Activated gamma-delta T cell treated with Interleukin-2 at 50 U/mL for 16 hours (primary cell): Measurements from ENCODE around the gene CALM1.

ENCODE experiments used
- DNase-seq: peaks from one replicate; pipeline ENCODE4 v3.0.0-alpha.2; 2020

CALM1 gene

DNA sequence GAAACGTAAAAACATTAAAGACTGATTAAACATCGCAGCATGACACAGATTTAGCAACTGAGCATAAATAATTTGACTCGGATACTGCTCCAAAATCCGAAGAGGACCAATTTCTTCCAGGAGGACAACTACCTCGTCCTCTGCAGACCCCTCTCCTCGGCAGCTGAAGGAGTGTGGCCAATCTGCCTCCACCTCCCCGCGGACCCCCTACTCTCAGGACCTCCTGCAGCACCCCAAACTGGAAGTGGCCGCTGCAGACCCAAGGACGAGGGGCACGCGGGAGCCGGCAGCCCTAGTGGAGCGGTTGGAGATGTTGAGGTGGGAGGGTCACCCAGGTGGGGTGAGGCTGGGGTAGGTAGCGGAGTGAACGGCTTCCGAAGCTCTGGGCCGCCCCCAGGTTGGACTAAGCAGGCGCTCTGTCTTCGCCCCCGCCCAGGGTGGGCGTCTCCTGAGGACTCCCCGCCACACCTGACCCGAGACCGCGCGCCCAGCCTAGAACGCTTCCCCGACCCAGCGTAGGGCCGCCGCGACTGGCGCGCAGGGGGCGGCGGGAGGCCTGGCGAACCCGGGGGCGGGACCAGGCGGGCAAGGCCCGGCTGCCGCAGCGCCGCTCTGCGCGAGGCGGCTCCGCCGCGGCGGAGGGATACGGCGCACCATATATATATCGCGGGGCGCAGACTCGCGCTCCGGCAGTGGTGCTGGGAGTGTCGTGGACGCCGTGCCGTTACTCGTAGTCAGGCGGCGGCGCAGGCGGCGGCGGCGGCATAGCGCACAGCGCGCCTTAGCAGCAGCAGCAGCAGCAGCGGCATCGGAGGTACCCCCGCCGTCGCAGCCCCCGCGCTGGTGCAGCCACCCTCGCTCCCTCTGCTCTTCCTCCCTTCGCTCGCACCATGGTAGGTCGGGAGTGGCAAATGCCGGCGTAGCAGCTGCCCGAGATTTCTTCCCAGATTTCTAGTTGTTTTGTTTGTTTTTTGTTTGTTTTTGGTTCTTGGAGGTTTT, at the start of gene CALM1:
Gene CALM1, plus strand, starts transcription at position 689 of the 999 bp plus-strand sequence. Its CDS starts 202 bp downstream, at position 891.
- peak; percentile 96 for DNase-seq

DNA sequence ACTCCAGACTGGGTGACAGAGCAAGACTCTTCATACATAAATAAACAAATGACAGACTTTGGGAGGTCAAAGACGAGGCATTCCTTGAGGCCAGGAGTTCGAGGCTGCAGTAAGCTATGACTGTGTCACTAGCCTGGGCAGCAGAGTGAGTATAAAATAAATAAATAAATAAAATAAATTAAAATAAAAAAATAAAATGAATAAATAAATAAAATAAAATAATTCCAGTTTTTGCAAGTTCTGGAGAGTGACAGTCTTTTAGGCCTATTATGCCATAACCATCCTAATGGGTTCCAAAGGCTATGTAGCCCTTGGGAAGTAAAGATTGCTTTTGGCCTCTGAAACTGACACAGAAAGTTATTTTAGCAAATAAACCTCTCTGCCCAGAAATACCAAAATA, 48.6 kb upstream of the CALM1 start:
- no peak for DNase-seq

DNA sequence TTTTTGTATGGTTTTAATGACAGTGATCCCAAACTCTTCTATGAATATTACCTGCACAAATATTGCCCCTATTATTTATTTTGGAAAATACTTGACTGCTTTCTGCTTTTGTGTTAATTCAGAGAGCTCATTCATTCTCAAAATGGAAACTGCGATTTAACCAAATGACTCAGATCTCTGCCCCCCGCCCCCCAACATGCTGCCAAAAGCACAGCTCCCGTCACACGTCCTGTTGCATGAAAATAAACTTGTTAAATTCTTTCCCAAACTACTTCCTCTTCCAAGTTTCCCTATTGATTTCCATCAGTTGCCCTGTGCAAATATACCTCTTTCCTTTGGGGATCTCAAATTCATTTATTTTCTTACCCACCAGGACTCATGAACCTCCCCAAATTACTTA, 47.1 kb upstream of the CALM1 start:
- DNase-seq, result no peak

DNA sequence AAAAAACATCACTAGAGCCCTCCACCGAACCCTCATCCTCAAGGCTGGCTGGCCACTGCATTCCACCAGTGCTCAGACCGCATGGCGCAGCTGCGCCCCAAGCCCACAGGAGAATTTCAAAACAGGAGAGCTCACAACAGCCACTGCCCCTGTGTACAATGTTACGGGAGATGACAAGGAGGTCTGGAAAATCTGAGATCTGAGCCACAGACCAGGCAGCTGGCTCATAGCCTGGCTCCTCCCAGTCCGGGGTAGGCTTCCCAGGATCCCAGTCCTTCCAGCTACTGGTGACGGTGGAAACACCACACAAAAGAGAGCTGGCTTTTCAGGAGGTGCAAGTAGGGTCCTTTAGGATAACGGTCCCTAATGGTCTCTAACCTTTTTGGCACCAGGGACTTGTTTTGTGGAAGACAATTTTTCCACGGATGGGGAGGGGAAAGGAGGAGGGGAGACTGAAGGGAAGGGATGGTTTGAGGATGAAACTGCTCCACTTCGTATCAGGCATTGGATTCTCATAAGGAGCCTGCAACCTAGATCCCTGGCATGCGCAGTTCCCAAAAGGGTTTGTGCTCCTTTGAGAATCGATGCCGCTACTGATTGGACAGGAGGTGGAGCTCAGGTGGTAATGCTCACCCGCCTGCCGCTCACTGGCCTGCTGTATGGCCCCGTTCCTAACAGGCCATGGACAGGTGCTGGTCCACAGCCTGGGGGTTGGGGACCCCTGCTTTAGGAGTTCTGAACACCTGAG, 42.1 kb upstream of the CALM1 start:
- DNase-seq, result no peak

DNA sequence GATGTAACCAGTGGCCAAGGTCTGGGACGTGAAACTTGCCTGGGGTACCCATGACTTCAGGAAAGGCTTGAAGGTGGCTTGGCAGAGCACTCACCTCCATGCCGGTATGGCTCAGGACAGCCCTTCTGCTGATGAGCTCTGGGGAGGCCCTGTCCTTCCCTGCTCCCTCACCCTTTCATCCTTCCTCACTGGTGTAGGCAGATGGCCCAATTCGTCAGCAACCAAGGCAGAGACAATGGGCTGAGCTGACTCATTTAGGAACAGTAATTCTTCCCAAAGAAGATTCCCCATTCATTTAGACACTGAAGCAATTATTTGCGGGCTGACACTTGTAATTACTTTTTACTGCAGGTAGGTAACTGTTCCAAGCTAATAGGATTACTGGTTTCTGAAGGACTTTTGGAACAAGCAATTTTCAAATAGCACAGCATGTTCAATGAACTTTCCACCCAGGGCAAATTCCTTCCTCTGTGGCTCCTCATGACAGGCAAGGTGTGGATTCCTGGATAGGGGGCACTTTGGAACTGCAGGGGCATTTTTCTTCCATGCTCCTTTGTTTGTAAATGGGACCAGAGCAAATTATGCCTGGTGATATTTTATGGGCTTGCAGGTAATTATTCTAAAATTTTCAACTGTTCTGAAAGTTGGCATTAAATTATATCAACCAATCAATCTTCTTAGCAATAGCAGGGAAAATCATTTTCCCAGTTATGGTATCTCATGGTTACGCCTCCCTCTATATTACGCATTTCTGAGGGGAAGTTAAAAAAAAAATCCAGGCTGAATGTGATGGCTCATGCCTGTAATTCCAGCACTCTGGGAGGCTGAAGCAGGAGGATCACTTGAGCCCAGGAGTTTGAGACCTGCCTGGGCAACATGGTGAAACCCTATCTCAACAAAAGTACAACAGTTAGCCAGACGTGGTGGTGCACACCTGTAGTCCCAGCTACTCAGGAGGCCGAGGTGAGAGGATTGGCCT, 41.0 kb upstream of the CALM1 start:
- no peak for DNase-seq

DNA sequence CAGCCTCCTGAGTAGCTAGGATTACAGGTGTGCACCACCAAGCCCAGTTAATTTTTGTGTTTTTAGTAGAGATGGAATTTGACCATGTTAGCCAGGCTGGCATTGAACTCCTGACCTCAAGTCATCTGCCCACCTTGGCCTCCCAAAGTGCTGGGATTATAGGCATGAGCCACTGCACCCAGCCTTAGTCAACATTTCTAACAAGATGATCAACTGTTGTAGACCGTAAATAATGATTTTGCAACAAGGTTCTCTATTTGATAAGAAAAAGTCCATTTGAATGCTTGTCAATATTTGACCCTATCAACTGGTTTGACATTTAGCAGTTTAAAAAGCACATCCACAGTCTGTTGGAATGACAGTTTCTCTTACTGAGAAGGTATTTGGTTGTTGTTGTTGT, 39.9 kb upstream of the CALM1 start:
- no peak for DNase-seq

DNA sequence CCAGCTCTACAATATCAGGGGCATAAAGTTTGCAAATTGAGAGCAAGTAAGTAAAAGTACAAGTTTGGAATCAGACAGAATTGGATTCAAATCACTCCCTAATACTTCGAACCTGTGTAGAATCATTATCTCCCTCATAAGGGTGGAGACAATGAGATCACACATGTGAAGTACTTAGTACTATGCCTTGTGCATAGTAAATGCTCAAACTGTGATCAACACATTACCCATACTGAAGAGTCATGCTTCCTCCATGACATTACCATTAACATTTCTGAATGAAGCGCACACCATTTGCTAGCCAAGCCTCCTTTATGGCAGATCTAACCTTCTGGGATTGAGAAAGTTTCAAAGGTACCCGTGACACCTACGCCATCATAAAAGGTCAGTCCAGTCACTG, 38.5 kb upstream of the CALM1 start:
- no peak for DNase-seq

DNA sequence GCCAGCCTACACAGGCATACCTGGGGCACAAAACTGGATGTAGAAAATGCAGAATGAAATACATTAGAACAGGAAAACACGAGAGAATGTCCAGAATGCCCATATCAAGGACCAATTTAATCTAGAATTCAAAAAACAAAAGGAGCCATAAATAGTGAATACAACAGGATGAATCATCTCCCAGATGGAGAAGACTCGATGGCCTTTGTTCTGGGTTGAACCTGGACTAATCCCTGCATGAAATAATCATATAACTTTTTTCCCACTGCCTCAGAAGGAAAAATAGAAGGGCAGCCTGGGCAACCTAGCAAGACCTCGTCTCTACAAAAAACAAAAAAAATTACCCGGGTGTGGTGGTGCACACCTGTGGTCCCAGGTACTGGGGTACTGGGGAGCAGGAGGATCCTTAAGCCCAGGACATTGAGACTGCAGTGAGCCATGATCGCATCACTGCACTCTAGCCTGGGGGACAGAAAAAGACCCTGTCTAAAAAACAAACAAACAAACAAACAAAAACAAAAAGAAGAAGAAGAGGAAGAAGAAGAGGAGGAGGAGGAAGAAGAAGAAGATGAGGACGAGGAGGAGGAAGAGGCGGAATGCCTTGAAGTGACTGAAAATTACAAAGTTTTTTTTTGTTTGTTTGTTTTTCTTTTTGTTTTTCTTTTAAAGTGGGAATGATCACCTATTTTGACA, 34.8 kb upstream of the CALM1 start:
- DNase-seq, result no peak

DNA sequence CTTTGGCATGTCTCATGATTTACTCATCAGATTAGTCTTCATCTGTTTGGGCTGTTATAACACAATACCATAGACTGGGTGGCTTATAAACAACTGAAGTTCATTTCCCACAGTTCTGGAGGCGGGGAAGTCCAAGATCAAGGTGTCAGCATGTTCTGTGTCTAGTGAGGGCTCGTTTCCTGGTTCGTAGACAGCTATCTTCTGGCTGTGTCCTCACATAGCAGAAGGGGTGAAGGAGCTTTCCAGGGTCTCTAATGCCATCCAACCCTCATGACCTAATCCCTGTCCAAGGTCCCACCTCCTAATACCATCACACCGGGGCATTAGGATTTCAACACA, 34.3 kb upstream of the CALM1 start:
- DNase-seq, result no peak

DNA sequence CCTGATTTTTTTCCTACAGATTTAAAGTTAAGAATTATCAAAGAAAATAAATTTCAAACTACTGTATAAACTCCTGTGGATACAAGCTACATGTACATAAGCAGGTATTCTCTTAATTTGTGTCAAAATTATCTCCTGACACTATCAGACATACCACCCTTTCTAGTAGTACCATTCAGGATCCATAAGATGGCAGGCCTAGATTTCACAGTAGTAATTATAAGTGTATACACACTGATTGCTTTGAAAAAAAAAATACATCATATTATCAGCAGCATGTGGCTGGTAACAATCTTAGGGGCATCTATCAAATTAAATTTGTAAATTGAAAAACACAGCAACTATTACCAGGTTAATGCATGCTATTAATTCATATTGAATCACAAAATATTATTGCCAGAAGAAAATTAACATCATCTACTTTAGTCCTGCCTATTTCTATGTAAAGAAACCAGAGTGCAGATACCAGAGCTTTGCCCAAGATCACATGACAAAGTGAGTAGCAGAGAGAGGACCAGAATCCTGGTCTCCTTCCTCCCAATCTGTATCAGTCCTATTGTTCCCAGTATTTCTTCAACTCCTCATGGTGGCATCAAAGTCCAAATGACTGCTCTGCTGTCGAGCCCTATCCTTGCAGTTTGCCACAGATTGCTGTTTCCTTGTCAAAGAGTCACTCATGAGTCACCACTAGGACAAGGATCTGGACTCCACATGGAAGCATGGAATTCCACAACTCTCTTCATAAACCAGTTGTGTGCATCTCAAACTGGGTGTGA, 27.7 kb upstream of the CALM1 start:
- DNase-seq, result no peak

DNA sequence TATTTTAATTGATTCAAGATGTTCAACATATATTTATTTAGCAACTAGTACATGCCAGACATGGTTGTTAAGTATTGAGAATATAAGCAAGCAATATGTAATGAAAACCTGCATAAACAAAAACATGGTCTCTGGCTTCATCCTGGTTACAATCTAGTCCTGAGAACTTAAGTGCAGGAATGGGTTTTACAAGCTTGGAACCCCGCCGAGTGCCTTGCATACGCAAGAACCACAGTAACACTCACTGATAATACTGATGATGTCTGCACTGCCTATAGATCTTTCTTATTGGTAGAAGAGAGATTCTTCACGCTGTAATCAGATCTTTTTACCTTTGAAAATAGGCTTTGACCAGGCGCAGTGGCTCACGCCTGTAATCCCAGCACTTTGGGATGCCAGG, 22.9 kb upstream of the CALM1 start:
- DNase-seq, result no peak

DNA sequence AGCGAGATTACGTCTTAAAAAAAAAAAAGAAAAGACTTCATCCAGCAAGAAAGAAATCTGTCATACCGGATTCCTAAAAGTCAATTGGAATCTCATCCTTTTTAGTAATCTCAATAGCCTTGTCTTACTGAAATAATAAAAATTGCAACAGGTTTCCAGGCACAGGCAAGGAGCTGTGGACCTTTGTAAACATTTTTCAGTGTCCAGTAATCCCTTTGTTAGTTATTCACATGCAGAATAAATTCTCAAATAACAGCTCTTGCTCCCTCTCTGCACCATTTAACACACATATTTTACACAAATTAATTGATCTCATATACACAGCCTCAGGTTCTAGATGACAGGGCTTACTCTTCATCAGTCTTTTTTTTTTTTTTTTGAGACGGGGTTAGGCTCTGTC, 22.0 kb upstream of the CALM1 start:
- no peak for DNase-seq

DNA sequence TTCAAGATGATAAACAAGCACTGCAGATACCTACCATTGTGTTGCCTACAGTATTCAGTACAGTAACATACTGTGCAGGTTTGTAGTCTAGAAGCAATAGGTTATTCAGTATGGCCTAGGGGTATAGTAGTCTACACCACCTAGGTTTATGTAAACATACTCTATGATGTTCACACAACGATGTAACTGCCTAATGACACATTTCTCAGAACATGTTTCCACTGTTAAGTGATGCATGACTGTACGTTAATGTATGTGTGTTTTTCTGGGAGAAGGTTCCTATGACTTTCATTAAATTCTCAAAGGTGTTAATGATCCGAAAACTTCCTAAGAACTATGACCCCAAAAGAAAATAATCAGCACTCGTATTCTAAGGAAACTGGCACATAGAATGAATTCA, 20.9 kb upstream of the CALM1 start:
- no peak for DNase-seq

DNA sequence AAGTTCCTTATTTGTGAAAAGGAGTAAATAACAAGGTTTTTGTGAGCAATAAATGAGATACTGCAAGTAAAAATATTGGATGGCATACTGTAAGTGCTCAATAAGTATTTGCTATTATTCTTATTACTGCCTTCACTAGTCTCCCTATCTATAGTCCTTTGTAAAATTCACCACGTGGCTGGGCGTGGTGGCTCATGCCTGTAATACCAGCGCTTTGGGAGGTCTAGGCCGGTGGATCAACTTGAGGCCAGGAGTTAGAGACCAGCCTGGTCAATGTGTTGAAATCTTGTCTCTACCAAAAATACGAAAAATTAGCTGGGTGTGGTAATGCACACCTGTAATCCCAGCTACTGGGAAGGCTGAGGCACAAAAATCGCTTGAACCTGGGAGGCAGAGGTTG, 18.6 kb upstream of the CALM1 start:
- DNase-seq, result no peak

DNA sequence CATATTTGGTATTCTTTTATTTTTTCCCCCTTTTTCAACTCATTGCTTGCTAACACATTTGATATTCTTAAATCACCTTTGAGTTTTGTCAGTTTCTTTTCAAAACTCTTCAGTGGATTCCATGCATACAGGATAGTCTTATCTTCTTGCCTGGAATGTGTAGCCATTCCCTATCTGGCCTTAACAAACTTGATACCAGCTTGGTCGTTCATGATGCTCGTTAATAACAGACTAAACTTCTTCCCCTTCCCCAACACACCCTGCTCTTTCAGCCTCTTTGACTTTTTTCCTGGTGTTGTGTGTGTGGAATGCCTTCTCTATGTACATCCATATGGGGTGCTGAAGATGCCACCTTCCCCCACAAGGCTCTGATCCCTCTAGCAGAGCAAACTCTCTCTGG, 17.7 kb upstream of the CALM1 start:
- DNase-seq, result no peak

DNA sequence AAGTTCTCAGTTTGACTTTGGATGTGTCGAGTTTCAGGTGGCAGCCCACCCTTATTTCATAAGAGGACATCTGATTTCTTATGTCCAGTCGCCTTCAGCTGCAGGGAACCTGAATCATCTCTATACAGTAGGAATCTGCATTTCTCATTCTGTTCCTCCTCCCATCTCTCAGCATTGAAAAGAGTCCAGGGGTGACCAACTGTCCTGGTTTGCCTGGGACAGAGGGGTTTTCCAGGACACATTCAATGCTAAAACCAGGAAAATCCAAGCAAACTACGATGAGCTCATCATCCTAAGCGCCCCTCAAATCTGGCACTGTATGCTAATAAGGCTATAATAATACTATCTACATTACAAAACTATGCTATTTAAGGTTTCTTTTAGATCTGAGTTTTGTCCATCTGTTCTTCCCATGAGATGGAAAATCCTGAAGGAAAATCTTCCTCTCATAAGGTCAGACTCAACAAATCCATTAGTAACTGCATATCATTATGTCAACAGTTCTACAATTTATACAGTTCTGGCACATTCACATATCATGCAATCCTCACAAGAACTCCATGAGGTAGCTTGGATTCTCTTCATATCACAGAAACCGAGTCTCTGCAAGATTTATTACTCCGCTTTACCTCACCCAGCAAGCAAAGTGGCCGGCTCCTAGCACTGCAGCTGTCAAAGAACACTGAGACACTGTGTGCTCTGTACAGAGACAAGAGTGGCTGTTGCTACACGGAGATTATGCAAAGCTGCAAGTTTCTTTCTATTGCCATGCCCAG, 15.6 kb upstream of the CALM1 start:
- no peak for DNase-seq

DNA sequence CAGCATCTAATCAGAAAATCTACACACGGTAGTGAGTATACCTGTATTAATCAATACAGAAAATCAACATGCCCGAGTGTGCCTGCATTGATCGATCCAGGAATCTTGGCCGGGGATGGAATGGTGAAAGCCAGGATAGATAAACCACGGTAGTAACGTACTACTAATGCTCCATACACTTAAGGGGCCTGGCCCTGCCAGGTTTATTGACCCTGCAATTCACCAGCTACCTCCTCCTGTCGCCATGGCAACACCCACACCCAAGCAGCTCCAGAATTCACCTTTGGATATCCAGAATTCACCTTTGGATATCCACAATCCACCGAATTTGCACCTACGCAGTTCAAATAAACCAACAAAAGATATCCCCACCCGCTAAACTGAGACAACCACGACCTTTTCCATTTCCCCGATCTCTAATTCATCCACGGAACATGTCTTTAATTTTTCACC, 14.8 kb upstream of the CALM1 start:
- DNase-seq, result peak; percentile 9

DNA sequence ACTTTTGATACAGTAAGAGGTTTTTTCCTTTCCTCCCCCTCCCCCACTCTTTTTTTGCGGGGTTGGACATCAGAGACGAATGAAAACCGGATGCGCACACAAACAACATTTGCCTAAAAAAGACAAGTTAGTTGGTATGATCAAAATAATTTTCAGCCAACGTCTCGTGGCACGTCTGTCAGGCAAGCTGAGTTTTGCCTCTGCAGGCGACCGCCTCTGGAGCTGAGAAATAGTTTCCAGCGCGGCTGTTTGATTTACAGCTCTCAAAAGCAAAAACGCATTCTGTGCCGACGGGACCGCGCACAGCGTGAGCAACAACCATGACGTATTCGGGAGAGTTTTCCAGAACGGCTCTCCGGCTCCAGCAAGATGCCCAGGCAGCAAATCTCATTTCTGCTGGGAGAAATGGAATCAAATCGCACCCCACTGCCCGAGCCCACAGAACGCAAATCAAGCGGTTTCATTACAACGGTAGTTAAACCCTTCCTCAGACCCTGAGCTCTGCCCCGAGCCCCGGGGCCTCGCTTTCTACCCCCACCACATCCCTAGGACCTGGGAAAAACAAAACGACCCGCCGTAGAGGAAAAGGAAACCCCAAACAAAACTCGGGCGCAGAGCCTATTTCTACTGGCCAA, 14.2 kb upstream of the CALM1 start:
- DNase-seq, result peak; percentile 55

DNA sequence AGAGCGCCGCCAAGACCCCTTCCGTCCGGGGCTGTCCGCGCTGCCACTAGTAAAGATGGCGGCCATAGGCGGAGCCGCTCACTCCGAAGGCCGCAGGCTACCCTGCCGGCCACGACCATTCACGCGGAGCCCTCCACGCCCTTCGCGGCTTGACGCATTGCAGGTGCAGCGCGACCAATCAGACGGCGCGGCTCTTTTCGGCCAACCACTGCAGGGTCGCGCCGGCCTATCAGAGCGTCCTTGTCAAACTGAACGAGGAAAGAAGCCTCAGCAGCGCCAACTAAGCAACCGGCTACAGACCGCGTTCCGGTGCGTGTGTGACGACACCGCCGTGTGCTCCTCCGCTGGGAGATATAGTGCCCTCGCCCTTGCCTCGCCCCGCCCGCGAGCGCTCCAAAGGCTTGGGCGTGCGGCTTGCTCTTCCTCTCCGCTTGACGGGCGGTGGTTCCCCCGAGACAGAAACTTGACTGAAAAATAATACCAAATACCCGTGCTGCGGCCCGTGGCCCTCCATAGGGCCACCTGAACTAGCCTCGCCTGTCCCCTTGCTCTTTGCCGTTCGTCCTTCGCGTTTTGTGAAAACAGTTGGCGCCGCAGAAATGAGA, 13.6 kb upstream of the CALM1 start:
- peak; percentile 98 for DNase-seq
